HFFc6 (cell line): ENCODE results near the gene TNS3. TPM values are rescaled to one million over a fixed set of nuclear protein-coding genes. Genes with fewer than 3 reads are reported as not detected.

Source experiments
- DNase-seq: peaks from one replicate; pipeline ENCODE4 v3.0.0-alpha.2; 2018
- H3K27ac Mint-ChIP-seq: 2 replicates; pipeline ENCODE4 v1.8.0; 2020; ENCODE audit warnings: mild to moderate bottlenecking, mixed read lengths
- H3K27me3 Mint-ChIP-seq: 2 replicates; pipeline ENCODE4 v1.8.0; 2021; ENCODE audit warnings: mild to moderate bottlenecking, moderate library complexity, mixed read lengths; ENCODE audit not compliant: insufficient read depth
- H3K36me3 Mint-ChIP-seq: 2 replicates; pipeline ENCODE4 v1.8.0; 2021; ENCODE audit warnings: low read depth, mixed read lengths
- H3K4me1 Mint-ChIP-seq: 2 replicates; pipeline ENCODE4 v1.8.0; 2020; ENCODE audit warnings: low read depth, mixed read lengths
- H3K4me3 Mint-ChIP-seq: 2 replicates; pipeline ENCODE4 v1.8.0; 2020; ENCODE audit warnings: mild to moderate bottlenecking, moderate library complexity, mixed read lengths
- H3K9me3 Mint-ChIP-seq: 2 replicates; pipeline ENCODE4 v1.8.0; 2020; ENCODE audit warnings: mild to moderate bottlenecking, mixed read lengths
- CTCF ChIP-seq: fragments of 200-600 bp; sonication (generic); IDR thresholded peaks from 2 replicates; pipeline ENCODE4 v1.5.0; 2021; ENCODE audit warnings: antibody characterized with exemption, mild to moderate bottlenecking
- total RNA-seq, 6 experiments: library from RNA; stranded (reverse); fragmentation: NEBNext Ultra II Directional; extraction: Animal tissue kit (Norgen Biotek cat#: 25700); gene quantifications; 2 replicates in 1 of 6; 3 replicates in 5 of 6; pipeline ENCODE4 v1.2.3, GENCODE V29; 2021

TNS3 gene
- total RNA-seq, 6 experiments from 2014 or later, result 50.8 to 77.0 (median 67.8) TPM

- no peak for DNase-seq
- no peak for TF ChIP-seq CTCF
- Mint-ChIP-seq H3K27ac (no peak overlapping the region), H3K9me3 (no peaks in the 10 kb centered on the region), H3K36me3 (peaks cover 27% of the 10 kb centered on the region), H3K4me3 (no peak overlapping the region), H3K4me1 (peaks cover 22% of the 10 kb centered on the region), H3K27me3 (no peaks in the 10 kb centered on the region; the same call in 1 of the 2 replicates)
These were observed 73.2 kb downstream of the TNS3 start for GRCh38 chr7:47508389-47509380.

- peaks cover 27% of the 10 kb centered on the region for H3K36me3 Mint-ChIP-seq
- no peak overlapping the region for H3K27ac Mint-ChIP-seq
- peaks cover 34% of the 10 kb centered on the region for H3K4me1 Mint-ChIP-seq
- no peak for DNase-seq
- H3K9me3 Mint-ChIP-seq, result no peaks in the 10 kb centered on the region
- TF ChIP-seq CTCF, result no peak
- peaks cover 2% of the 10 kb centered on the region for H3K27me3 Mint-ChIP-seq
- no peak overlapping the region for H3K4me3 Mint-ChIP-seq
These were observed 74.4 kb downstream of the TNS3 start for GRCh38 chr7:47507522-47507921.

GRCh38 chr7:47506382-47507339 is 75.2 kb downstream of the TNS3 start:
- no peak overlapping the region for H3K4me3 Mint-ChIP-seq

GRCh38 chr7:47505312-47506007 is 76.5 kb downstream of the TNS3 start:
- H3K27ac Mint-ChIP-seq, result no peak overlapping the region
- peaks cover 4% of the 10 kb centered on the region for H3K27me3 Mint-ChIP-seq
- no peaks in the 10 kb centered on the region for H3K9me3 Mint-ChIP-seq
- H3K36me3 Mint-ChIP-seq, result peaks cover 27% of the 10 kb centered on the region
- DNase-seq, result no peak
- no peak for TF ChIP-seq CTCF
- H3K4me1 Mint-ChIP-seq, result peaks cover 53% of the 10 kb centered on the region
- H3K4me3 Mint-ChIP-seq, result no peak overlapping the region

More at GRCh38 chr7:47506382-47507339, 75.2 kb downstream of the TNS3 start:
- no peaks in the 10 kb centered on the region for H3K9me3 Mint-ChIP-seq
- no peak for TF ChIP-seq CTCF
- H3K27me3 Mint-ChIP-seq, result peaks cover 4% of the 10 kb centered on the region
- no peak overlapping the region; the same call in 1 of the 2 replicates for H3K27ac Mint-ChIP-seq
- no peak for DNase-seq
- H3K4me1 Mint-ChIP-seq, result peaks cover 43% of the 10 kb centered on the region
- peaks cover 27% of the 10 kb centered on the region for H3K36me3 Mint-ChIP-seq
